SJCRH30 (cell line): Measurements from ENCODE around the gene TEAD4. TPM values are rescaled to one million over a fixed set of nuclear protein-coding genes. Genes with fewer than 3 reads are reported as not detected.
"Not testable (repeated sequence)": the region's sequence is repeated elsewhere in the genome, so short reads cannot be mapped to it uniquely, and the experiment has no call there.

Experiments
- DNase-seq, 2 experiments: peaks; one replicate each; pipeline ENCODE4 v3.0.0-alpha.2; 2015 to 2020
- H3K27ac ChIP-seq: fragments of 250-450 bp; sonication (Bioruptor Pico); 2 replicates; pipeline ENCODE4 v1.5.1; 2020; ENCODE audit warnings: mild to moderate bottlenecking, moderate library complexity
- H3K27me3 ChIP-seq: fragments of 250-450 bp; sonication (Bioruptor Pico); 2 replicates; pipeline ENCODE4 v1.5.1; 2020; ENCODE audit warnings: mild to moderate bottlenecking, moderate library complexity
- H3K36me3 ChIP-seq: fragments of 250-450 bp; sonication (Bioruptor Pico); 2 replicates; pipeline ENCODE4 v1.5.1; 2020; ENCODE audit warnings: mild to moderate bottlenecking, moderate library complexity
- H3K4me1 ChIP-seq: fragments of 250-450 bp; sonication (Bioruptor Pico); 2 replicates; pipeline ENCODE4 v1.5.1; 2020; ENCODE audit warnings: mild to moderate bottlenecking, moderate library complexity
- H3K4me3 ChIP-seq: fragments of 250-450 bp; sonication (Bioruptor Pico); 2 replicates; pipeline ENCODE4 v1.5.1; 2020; ENCODE audit warnings: mild to moderate bottlenecking, moderate library complexity
- H3K9me3 ChIP-seq: fragments of 250-450 bp; sonication (Bioruptor Pico); replicated peaks from 2 replicates; pipeline ENCODE4 v1.5.1; 2020; ENCODE audit warnings: mild to moderate bottlenecking, moderate library complexity
- total RNA-seq: library from RNA; depleted of rRNA; stranded (reverse); fragments of >200 nt; shearing (Covaris generic); gene quantifications from 2 replicates; pipeline ENCODE4 v1.2.3, GENCODE V29; 2014

Gene TEAD4
- total RNA-seq, 1 experiment from 2014 or later = 58.2 TPM

- Histone ChIP-seq H3K4me3 (no peak overlapping the region), H3K4me1 (peaks cover 19% of the 10 kb centered on the region), H3K36me3 (no peaks in the 10 kb centered on the region), H3K27me3 (no peaks in the 10 kb centered on the region), H3K9me3 (no peaks in the 10 kb centered on the region), H3K27ac (no peak overlapping the region)
- DNase-seq = peak; percentile 88 to 91
These were observed 90.5 kb downstream of the TEAD4 start for GRCh38 chr12:3049611-3050249.

- Histone ChIP-seq H3K4me3 (no peak overlapping the region), H3K27me3 (no peaks in the 10 kb centered on the region), H3K4me1 (peaks cover 12% of the 10 kb centered on the region), H3K27ac (no peak overlapping the region), H3K36me3 (no peaks in the 10 kb centered on the region), H3K9me3 (no peaks in the 10 kb centered on the region)
- DNase-seq = no peak
These were observed 95.2 kb downstream of the TEAD4 start for GRCh38 chr12:3054374-3054773.

DNA sequence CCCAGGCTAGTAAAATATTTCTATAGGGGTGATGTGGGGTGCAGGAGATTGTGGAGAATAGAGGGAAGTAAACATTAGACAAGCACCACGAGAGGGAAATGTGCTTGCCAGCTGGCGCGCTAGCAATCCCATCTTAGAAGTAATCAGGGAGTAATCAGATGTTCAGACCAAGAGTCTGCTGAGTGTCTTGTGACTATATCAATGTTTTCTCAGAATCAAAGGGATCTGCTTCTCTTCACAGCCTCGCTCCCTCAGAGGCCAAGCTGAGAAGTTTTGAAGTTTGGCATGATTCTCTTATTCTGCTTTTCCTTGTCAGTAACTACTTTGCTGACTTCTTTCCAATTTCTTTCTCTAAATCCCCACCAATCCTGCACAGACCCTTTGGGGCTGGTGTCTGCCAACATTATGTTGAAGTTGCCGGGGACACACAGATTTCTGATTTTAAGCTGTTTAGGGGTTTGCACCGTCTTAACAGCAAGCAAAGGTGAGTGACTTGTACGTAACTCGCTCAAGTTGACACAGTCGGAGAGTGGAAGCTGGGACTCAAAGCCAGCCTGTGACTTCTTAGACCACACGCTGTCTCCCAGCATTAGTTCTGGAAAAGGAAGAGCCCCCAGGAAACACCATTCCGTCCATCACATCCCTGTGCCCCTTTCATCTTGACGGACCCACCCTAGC is 96.0 kb downstream of the TEAD4 start:
- no peaks in the 10 kb centered on the region for H3K9me3 ChIP-seq
- H3K36me3 ChIP-seq = no peaks in the 10 kb centered on the region
- no peak for DNase-seq
- no peak overlapping the region for H3K4me3 ChIP-seq
- no peak overlapping the region for H3K27ac ChIP-seq
- H3K27me3 ChIP-seq = no peaks in the 10 kb centered on the region
- H3K4me1 ChIP-seq = peaks cover 6% of the 10 kb centered on the region

GRCh38 chr12:3055704-3056467 is 96.7 kb downstream of the TEAD4 start:
- Histone ChIP-seq H3K27ac (no peak overlapping the region), H3K4me1 (peaks cover 2% of the 10 kb centered on the region), H3K36me3 (no peaks in the 10 kb centered on the region), H3K9me3 (no peaks in the 10 kb centered on the region), H3K27me3 (no peaks in the 10 kb centered on the region), H3K4me3 (no peak overlapping the region)
- no peak for DNase-seq

GRCh38 chr12:3061059-3061458 is 101.9 kb downstream of the TEAD4 start:
- H3K27ac ChIP-seq = peak overlapping the region; percentile 78
- no peaks in the 10 kb centered on the region for H3K36me3 ChIP-seq
- peaks cover 23% of the 10 kb centered on the region for H3K4me1 ChIP-seq
- no peak overlapping the region; the same call in 1 of the 2 replicates for H3K4me3 ChIP-seq
- peak in 1 of 2 experiments; percentile 53 for DNase-seq
- H3K9me3 ChIP-seq = peaks cover 5% of the 10 kb centered on the region
- no peaks in the 10 kb centered on the region for H3K27me3 ChIP-seq

- peaks cover 5% of the 10 kb centered on the region for H3K9me3 ChIP-seq
- H3K4me3 ChIP-seq = no peak overlapping the region; the same call in 1 of the 2 replicates
- H3K4me1 ChIP-seq = peaks cover 23% of the 10 kb centered on the region
- peak; percentile 68 to 84 for DNase-seq
- no peaks in the 10 kb centered on the region for H3K27me3 ChIP-seq
- H3K36me3 ChIP-seq = no peaks in the 10 kb centered on the region
- H3K27ac ChIP-seq = peak overlapping the region; percentile 78
These were observed 102.5 kb downstream of the TEAD4 start for GRCh38 chr12:3061501-3062215.

DNA sequence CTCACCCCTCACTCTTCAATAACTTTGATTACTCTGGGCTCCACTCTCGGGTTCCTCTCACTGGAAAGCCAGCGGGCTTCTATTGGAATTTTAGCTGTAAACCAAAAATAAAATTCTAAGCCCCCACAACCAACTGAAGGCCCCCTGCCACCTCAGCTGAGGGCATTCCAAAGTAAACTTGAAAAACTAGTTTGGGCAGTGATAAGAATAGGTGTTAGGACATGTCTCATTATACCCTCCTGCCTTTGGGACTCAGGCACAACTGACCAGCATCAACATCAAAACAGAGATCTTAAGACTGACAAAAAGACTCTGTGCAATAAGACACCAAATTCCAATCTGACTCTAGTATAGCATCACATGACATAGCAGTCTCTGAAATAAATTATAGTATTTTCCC is 106.1 kb downstream of the TEAD4 start:
- Histone ChIP-seq H3K27ac (no peak overlapping the region), H3K27me3 (no peaks in the 10 kb centered on the region), H3K9me3 (peaks cover 5% of the 10 kb centered on the region), H3K36me3 (no peaks in the 10 kb centered on the region), H3K4me3 (no peak overlapping the region), H3K4me1 (peaks cover 32% of the 10 kb centered on the region)
- no peak for DNase-seq

GRCh38 chr12:3065846-3066245 is 106.6 kb downstream of the TEAD4 start:
- not testable (repeated sequence) for H3K4me3 ChIP-seq, H3K9me3 ChIP-seq, H3K27me3 ChIP-seq, DNase-seq, H3K36me3 ChIP-seq, H3K27ac ChIP-seq
- H3K4me1 ChIP-seq = peaks cover 30% of the 10 kb centered on the region

DNA sequence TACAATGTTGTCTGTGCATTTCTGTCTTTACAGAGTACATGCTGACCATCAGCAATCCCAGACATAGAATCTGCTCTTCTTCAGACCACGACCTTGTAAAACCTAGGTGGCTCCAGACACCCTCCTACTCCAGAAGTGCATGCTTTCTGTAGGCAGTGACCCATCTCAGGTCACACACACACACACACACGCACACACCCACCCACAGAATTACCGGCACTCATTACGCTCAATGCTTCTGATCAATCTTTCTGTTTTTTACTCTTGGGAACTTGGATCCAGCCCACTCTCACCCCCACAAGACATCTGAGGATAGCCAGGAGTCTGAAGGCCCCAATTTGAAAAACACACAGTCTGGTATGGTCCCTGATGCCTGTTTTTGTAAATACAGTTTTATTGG is 110.5 kb downstream of the TEAD4 start:
- Histone ChIP-seq H3K4me1 (peaks cover 27% of the 10 kb centered on the region), H3K9me3 (no peaks in the 10 kb centered on the region), H3K4me3 (no peak overlapping the region), H3K27ac (no peak overlapping the region), H3K27me3 (no peaks in the 10 kb centered on the region), H3K36me3 (no peaks in the 10 kb centered on the region)
- DNase-seq = no peak

DNA sequence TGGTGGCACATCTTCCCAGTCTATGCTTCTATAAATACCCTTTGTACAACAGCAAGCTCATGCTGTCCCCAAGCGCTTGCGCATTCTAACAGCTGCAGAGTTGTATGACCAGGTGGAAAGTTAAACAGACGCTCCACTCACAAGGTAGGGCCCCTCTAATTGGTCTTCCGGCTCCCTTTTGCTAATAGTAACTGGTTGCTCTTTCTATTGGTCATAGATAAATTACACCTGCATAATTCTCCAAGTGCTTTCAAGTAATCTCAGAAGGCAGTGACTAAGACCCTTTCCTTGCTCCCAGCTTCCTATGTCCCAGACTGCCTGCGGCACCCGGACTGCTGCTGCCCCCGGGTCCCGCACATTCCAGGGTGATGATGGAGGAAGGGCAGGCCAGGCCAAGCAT is 111.9 kb downstream of the TEAD4 start:
- peaks cover 28% of the 10 kb centered on the region for H3K4me1 ChIP-seq
- no peaks in the 10 kb centered on the region for H3K27me3 ChIP-seq
- no peaks in the 10 kb centered on the region for H3K9me3 ChIP-seq
- no peak overlapping the region for H3K27ac ChIP-seq
- DNase-seq = peak in 1 of 2 experiments; percentile 67
- H3K4me3 ChIP-seq = no peak overlapping the region
- H3K36me3 ChIP-seq = no peaks in the 10 kb centered on the region

DNA sequence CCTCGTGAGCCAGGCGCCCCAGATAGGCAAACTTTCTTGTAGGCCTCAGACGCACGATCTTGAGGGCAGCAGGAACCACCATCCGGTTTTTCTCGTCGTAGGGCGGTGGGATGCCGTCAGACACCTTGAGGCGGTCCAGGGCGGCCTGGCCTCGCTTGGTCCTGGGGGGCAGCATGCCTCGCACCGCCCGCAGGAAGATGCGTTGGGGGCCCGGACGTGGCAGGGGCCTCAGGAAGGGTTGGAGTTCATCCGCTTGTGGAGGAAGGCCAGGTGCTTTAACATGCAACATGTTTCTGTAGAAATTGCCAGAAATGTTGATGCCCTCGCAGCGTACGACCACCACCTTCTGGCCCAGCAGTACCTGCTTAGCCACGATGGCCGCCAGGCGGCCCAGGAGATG is 112.5 kb downstream of the TEAD4 start:
- DNase-seq = no peak
- Histone ChIP-seq H3K4me1 (peaks cover 32% of the 10 kb centered on the region), H3K27ac (no peak overlapping the region), H3K9me3 (no peaks in the 10 kb centered on the region), H3K27me3 (no peaks in the 10 kb centered on the region), H3K4me3 (no peak overlapping the region), H3K36me3 (no peaks in the 10 kb centered on the region)

DNA sequence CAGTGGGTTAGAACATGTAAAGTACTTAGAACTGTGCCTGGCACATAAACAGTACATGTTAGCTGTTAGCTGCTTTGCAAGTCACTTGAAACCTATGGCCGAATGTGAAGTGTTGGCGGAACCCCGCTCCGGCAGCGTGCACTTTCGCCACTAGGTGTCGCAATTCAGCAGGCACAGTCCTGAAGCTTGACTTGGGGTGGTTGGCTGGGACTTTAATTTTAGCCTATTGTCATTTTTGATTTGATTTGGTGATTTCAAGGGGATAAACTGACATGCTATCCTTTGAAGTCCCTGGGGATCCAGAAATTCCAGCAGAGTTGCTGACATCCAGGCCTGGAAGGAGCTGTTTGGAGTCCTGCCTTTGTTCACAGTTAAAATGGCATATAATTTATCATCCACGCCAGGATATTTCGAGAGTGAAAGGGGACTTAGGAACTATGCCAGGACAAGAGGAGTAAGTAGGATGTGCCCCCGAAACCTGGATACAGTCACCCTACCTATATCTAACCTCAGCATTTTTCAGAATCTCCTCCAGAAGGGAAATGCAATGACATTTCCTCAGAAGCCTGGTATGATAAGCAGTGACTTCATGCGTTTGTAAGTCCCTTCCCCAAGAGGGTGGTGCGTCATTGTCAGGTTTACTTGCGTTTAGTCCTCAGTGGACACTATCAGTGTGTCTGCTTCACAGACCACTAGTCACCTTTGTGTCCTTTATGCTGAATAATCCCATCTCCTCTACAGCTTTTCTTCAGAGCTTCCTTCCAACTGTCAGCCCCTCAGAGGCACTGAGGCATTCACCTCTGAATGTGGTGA is 114.4 kb downstream of the TEAD4 start:
- peak overlapping the region; percentile 10 for H3K4me3 ChIP-seq
- peak overlapping the region; percentile 66 for H3K27ac ChIP-seq
- peak; percentile 84 to 93 for DNase-seq
- no peaks in the 10 kb centered on the region for H3K9me3 ChIP-seq
- no peaks in the 10 kb centered on the region for H3K27me3 ChIP-seq
- peaks cover 27% of the 10 kb centered on the region for H3K4me1 ChIP-seq
- no peaks in the 10 kb centered on the region for H3K36me3 ChIP-seq

DNA sequence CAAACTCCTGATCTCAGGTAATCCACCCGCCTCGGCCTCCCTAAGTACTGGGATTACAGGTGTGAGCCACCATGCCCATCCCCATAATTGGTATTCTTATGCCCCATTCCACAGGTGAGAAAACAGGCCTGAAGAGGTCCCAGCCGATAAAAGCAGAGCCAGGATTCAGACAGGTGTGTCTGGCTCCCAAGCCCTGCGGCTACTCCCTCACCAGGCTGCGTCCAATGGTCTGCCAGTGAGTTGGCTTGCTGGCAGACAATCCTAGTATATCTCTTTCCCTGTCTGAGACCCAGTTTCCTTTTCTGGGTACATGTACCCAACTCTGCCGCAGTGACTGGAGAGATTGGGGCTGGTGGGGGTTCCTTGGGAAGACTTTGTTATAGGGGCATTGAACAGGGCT is 116.1 kb downstream of the TEAD4 start:
- no peaks in the 10 kb centered on the region for H3K9me3 ChIP-seq
- peaks cover 27% of the 10 kb centered on the region for H3K4me1 ChIP-seq
- H3K4me3 ChIP-seq = no peak overlapping the region
- no peak overlapping the region for H3K27ac ChIP-seq
- DNase-seq = no peak
- H3K27me3 ChIP-seq = no peaks in the 10 kb centered on the region
- H3K36me3 ChIP-seq = no peaks in the 10 kb centered on the region
